Measurements from ENCODE around the gene ADH5. TPM values are rescaled to one million over a fixed set of nuclear protein-coding genes. Genes with fewer than 3 reads are reported as not detected.

Gene ADH5
- total RNA-seq (10 to 100 TPM; 59.8 to 96.3 (median 70.6) TPM), polyA plus RNA-seq (100 to 1,000 TPM in 1 of 3 donors, 10 to 100 TPM in 2; 64.1 to 108 (median 87.0) TPM)
- long read RNA-seq, donor 1, transcript ADH5-201 (9 exons, 2,615 nt): major isoform, 30 of 36 reads
- long read RNA-seq, donor 1, partial matches to known transcripts: 6 of 36 reads
- long read RNA-seq, donor 1, other reads (novel, unspliced or antisense): 0 of 36 reads
- long read RNA-seq, donor 2, transcript ADH5-201 (9 exons, 2,615 nt): major isoform, 75 of 84 reads
- long read RNA-seq, donor 2, partial matches to known transcripts: 6 of 84 reads
- long read RNA-seq, donor 2, other reads (novel, unspliced or antisense): 2 of 84 reads

- TF ChIP-seq CTCF (IDR thresholded peaks at IDR 0.05): no peak
- WGBS, 3 donors: 0 to 1% (median 0%) methylated on average over 48 to 53 of the region's 53 CpGs
- intact Hi-C loops (cut with DNase I): loop anchor here (5.0 to 10.0 kb wide), 2 partner anchors 154 to 156 kb away; no protein-coding TSS in a partner anchor
- Histone ChIP-seq H3K4me1 (peaks cover 23% of the 10 kb centered on the region), H3K4me3 (peak within 1 kb of the TSS; percentile 90), H3K27ac (peak within 1 kb of the TSS; percentile 94), H3K9me3 (no peaks in the 10 kb centered on the region), H3K36me3 (ENCODE audit: insufficient read depth in 1 of 2, low read depth in 1 of 2) (peaks cover 5 to 19% of the 10 kb centered on the region in 2 donors), H3K27me3 (ENCODE audit: insufficient read depth in 3 of 3, low read length in 2 of 3) (no peaks in the 10 kb centered on the region)
- ATAC-seq: peak; percentile 92 to 98 (median 94)
- DNase-seq: peak; percentile 93
Measured at GRCh38 chr4:99088481-99089365, at the start of gene ADH5. Gene ADH5 (minus strand): TSS chr4:99088788. CDS start chr4:99088700, 88 bp downstream.

DNA sequence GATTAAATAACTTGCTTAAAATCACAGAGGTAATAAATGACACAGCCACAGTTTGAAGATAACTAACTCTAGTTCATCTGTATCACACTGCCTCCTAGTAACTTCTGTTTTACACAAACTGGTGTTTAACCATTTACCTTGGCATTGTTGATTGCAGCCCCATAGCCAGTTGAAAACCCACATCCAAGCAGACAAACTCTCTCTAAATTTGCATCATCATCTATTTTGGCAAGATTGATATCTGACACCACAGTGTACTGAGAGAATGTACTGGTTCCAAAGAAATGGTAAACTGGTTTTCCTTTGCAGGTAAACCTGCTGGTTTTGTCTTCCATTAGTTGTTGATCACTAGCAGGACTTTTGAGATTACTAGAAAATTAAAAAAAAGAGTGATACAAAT lies 47.7 kb upstream of the ADH5 start:
- DNase-seq (no peak), ATAC-seq (no peak)
- no peak for TF ChIP-seq CTCF (IDR thresholded peaks at IDR 0.05)
- Histone ChIP-seq H3K27me3 (ENCODE audit: insufficient read depth in 3 of 3, low read length in 2 of 3) (no peaks in the 10 kb centered on the region), H3K4me1 (no peaks in the 10 kb centered on the region), H3K4me3 (no peak overlapping the region), H3K36me3 (ENCODE audit: insufficient read depth in 1 of 2, low read depth in 1 of 2) (no peaks in the 10 kb centered on the region), H3K9me3 (no peaks in the 10 kb centered on the region), H3K27ac (no peak overlapping the region)
- intact Hi-C loops (cut with DNase I): no loop called here

- WGBS, 3 donors: 60 to 63% (median 61%) methylated on average over 3 of the region's 3 CpGs
- intact Hi-C loops (cut with DNase I): no loop called here
- Histone ChIP-seq H3K9me3 (no peaks in the 10 kb centered on the region), H3K4me1 (no peaks in the 10 kb centered on the region), H3K27ac (no peak overlapping the region), H3K36me3 (ENCODE audit: insufficient read depth in 1 of 2, low read depth in 1 of 2) (no peaks in the 10 kb centered on the region), H3K27me3 (ENCODE audit: insufficient read depth in 3 of 3, low read length in 2 of 3) (no peaks in the 10 kb centered on the region), H3K4me3 (no peak overlapping the region)
- DNase-seq (no peak), ATAC-seq (no peak)
- no peak for TF ChIP-seq CTCF (IDR thresholded peaks at IDR 0.05)
Measured at GRCh38 chr4:99135541-99136162, 47.1 kb upstream of the ADH5 start.

- no peak for ATAC-seq
- 64 to 95% (median 78%) methylated on average over 3 of the region's 3 CpGs for WGBS, 3 donors
Measured at GRCh38 chr4:99134586-99134985, 46.0 kb upstream of the ADH5 start.

More at GRCh38 chr4:99134586-99134985, 46.0 kb upstream of the ADH5 start:
- Histone ChIP-seq H3K4me1 (no peaks in the 10 kb centered on the region), H3K4me3 (no peak overlapping the region), H3K27ac (no peak overlapping the region), H3K36me3 (ENCODE audit: insufficient read depth in 1 of 2, low read depth in 1 of 2) (no peaks in the 10 kb centered on the region), H3K27me3 (ENCODE audit: insufficient read depth in 3 of 3, low read length in 2 of 3) (no peaks in the 10 kb centered on the region), H3K9me3 (no peaks in the 10 kb centered on the region)
- TF ChIP-seq CTCF (IDR thresholded peaks at IDR 0.05): no peak
- DNase-seq: no peak
- intact Hi-C loops (cut with DNase I): no loop called here
